ENCODE results near the gene PDCD6IP.

Gene PDCD6IP

GRCh38 chr3:33798418-33799201 is at the start of gene PDCD6IP (continued):
- TF ChIP-seq, protein P1, sequence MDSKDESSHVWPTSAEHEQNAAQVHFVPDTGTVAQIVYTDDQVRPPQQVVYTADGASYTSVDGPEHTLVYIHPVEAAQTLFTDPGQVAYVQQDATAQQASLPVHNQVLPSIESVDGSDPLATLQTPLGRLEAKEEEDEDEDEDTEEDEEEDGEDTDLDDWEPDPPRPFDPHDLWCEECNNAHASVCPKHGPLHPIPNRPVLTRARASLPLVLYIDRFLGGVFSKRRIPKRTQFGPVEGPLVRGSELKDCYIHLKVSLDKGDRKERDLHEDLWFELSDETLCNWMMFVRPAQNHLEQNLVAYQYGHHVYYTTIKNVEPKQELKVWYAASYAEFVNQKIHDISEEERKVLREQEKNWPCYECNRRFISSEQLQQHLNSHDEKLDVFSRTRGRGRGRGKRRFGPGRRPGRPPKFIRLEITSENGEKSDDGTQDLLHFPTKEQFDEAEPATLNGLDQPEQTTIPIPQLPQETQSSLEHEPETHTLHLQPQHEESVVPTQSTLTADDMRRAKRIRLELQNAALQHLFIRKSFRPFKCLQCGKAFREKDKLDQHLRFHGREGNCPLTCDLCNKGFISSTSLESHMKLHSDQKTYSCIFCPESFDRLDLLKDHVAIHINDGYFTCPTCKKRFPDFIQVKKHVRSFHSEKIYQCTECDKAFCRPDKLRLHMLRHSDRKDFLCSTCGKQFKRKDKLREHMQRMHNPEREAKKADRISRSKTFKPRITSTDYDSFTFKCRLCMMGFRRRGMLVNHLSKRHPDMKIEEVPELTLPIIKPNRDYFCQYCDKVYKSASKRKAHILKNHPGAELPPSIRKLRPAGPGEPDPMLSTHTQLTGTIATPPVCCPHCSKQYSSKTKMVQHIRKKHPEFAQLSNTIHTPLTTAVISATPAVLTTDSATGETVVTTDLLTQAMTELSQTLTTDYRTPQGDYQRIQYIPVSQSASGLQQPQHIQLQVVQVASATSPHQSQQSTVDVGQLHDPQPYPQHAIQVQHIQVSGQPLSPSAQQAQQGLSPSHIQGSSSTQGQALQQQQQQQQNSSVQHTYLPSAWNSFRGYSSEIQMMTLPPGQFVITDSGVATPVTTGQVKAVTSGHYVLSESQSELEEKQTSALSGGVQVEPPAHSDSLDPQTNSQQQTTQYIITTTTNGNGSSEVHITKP (tag by site-specific recombination; IDR thresholded peaks at IDR 0.05): peak; percentile 83
- TF ChIP-seq SP3 (tag by site-specific recombination; IDR thresholded peaks at IDR 0.05): peak; percentile 56; the same call in 1 of the 2 replicates
- peak; percentile 74 for TF ChIP-seq ZNF629 (tag by site-specific recombination; IDR thresholded peaks at IDR 0.05)
- no peak for TF ChIP-seq ZNF16 (tag by site-specific recombination; IDR thresholded peaks at IDR 0.05; ENCODE audit: low read depth)
- TF ChIP-seq ZNF274 (IDR thresholded peaks at IDR 0.05; ENCODE audit: low read length): no peak
- no peak for TF ChIP-seq ZNF274 (tag by site-specific recombination; IDR thresholded peaks at IDR 0.05; ENCODE audit: borderline replicate concordance)
- TF ChIP-seq ZNF416 (tag by site-specific recombination; IDR thresholded peaks at IDR 0.05): no peak
- TF ChIP-seq PRDM2 (tag by site-specific recombination; IDR thresholded peaks at IDR 0.05; ENCODE audit: borderline replicate concordance): 0 out of 2 replicates have a peak, but pooled peaks have one; percentile 58
- TF ChIP-seq, protein P2, sequence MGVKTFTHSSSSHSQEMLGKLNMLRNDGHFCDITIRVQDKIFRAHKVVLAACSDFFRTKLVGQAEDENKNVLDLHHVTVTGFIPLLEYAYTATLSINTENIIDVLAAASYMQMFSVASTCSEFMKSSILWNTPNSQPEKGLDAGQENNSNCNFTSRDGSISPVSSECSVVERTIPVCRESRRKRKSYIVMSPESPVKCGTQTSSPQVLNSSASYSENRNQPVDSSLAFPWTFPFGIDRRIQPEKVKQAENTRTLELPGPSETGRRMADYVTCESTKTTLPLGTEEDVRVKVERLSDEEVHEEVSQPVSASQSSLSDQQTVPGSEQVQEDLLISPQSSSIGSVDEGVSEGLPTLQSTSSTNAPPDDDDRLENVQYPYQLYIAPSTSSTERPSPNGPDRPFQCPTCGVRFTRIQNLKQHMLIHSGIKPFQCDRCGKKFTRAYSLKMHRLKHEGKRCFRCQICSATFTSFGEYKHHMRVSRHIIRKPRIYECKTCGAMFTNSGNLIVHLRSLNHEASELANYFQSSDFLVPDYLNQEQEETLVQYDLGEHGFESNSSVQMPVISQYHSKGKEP (tag by site-specific recombination; IDR thresholded peaks at IDR 0.05): no peak
- TF ChIP-seq ZNF510 (tag by site-specific recombination; IDR thresholded peaks at IDR 0.05; ENCODE audit: insufficient replicate concordance): no peak
- 0 out of 2 replicates have a peak, but pooled peaks have one; percentile 50 for TF ChIP-seq ZNF518A (tag by site-specific recombination; conservative IDR thresholded peaks at IDR 0.05; ENCODE audit: low read depth)
- TF ChIP-seq ZNF701 (tag by site-specific recombination; IDR thresholded peaks at IDR 0.05): no peak
- TF ChIP-seq ELK4 (IDR thresholded peaks at IDR 0.05; ENCODE audit: borderline replicate concordance, low read depth, low read length): no peak
- TF ChIP-seq ZBTB11 (tag by site-specific recombination; conservative IDR thresholded peaks at IDR 0.05; ENCODE audit: low read depth): peak; percentile 99
- TF ChIP-seq ZNF558 (tag by site-specific recombination; IDR thresholded peaks at IDR 0.05): no peak
